ENCODE measurements around the gene GNB2.
"Not testable (repeated sequence)": the region's sequence is repeated elsewhere in the genome, so short reads cannot be mapped to it uniquely, and the experiment has no call there.

Gene GNB2

DNA sequence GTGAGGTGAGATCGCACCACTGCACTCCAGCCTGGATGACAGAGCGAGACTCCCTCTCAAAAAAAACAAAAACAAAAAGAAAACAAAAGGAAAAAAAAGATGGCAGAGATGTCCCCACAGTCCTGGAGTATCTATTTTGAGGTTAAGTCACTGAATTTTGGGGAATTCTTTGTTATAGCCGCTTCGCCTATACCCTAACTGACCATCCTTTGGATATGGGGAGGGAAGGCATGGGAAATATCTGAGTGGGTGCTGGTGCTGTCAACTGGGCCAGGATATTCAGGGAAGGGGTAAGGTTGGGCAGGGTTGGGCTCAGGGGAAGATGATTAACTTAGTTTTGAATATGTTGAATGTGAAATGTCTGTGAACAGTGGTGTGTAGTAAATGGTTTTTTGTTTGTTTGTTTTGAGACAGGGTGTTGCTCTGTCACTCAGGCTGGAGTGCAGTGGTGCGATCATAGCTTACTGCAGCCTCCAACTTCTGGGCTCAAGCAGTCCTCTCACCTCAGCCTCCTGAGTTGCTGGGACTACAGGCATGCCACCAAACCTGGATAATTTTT, 8.3 kb upstream of the GNB2 start:
- DNase-seq, result no peak

GRCh38 chr7:100667331-100668068, 6.0 kb upstream of the GNB2 start:
- no peak for DNase-seq

DNA sequence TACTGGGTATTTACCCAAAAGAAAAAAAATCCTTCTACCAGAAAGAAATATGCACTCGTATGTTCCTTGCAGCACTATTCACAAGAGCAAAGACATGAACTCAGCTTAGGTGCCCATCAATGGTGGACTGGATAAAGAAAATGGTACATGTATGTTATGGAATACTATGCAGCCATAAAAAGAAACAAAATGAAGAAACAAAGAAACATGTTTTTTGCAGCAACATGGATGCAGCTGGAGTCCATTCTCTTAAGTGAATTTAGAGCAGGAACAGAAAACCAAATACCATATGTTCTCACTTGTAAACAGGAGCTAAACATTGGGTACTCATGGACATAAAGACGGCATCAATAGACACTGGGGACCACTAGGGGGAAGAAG, 5.5 kb upstream of the GNB2 start:
- no peak for DNase-seq

DNA sequence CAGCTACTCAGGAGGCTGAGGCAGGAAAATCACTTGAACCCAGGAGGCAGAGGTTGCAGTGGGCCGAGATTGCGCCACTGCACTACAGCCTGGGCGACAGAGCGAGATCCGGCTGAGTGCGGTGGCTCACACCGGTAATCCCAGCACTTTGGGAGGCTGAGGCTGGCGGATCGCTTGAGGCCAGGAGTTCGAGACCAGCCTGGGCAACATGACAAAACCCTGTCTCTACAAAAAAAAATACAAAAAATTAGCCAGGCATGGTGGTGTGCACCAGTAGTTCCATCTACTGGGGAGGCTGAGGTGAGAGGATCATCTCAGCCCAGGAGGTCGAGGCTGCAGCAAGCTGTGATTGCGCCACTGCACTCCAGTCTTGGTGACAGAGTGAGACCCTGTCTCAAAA, 4.4 kb upstream of the GNB2 start:
- DNase-seq, result not testable (repeated sequence)

- DNase-seq, result no peak
Measured at GRCh38 chr7:100670074-100670473, 3.5 kb upstream of the GNB2 start.

- no peak for DNase-seq
Measured at GRCh38 chr7:100671353-100672327, 1.9 kb upstream of the GNB2 start.

DNA sequence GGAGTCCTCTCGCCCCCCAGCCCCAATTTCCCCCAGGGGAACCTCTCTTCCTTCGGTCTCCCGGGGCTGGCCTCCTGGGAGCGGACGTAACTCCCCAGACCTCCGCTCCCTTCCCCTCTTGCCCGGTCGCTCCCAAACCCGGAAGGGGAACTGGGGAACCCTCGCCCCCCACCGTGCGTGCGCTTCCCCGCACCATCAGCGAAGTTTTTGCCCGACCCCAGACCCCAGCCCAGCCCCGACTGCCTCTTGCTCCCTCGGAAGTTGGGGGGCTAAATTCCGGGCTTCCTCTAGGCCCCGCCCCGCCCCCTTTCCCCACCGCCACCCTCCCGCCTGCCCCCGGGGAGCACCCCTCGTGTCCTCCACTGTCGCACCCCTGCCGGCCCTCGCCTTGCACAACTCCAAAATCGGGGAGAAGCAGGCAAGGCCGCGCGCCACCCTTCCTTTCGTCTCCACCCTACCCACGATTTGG, 436 bp downstream of the GNB2 start:
- DNase-seq, result no peak

GRCh38 chr7:100674411-100675104, 1.0 kb downstream of the GNB2 start:
- DNase-seq, result no peak

DNA sequence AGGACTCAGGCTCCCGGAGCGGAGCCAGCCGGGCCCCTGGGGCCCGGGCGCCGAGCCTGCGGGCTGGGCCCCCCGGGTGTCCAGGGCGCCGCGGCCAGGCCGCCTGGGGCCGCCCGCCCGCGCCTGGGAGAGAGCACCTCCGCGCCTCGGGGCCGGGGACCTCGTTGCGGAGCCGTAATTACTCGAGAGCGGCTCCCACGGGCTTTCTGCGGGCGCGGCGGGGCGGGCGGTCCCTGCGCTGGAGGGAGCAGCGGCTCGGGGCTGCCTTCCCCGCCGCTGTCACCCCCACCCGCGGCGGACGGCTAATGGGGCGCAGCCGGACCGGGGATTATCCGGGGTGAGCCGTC, 1.5 kb downstream of the GNB2 start:
- DNase-seq, result no peak

- peak; percentile 89 for DNase-seq
Measured at GRCh38 chr7:100675581-100676350, 2.2 kb downstream of the GNB2 start.

GRCh38 chr7:100676501-100677306, 3.2 kb downstream of the GNB2 start:
- DNase-seq, result no peak

- no peak for DNase-seq
Measured at GRCh38 chr7:100677308-100678267, 4.0 kb downstream of the GNB2 start.

- no peak for DNase-seq
Measured at GRCh38 chr7:100678291-100678984, 4.9 kb downstream of the GNB2 start.

GRCh38 chr7:100679129-100679926, 5.8 kb downstream of the GNB2 start:
- no peak for DNase-seq

DNA sequence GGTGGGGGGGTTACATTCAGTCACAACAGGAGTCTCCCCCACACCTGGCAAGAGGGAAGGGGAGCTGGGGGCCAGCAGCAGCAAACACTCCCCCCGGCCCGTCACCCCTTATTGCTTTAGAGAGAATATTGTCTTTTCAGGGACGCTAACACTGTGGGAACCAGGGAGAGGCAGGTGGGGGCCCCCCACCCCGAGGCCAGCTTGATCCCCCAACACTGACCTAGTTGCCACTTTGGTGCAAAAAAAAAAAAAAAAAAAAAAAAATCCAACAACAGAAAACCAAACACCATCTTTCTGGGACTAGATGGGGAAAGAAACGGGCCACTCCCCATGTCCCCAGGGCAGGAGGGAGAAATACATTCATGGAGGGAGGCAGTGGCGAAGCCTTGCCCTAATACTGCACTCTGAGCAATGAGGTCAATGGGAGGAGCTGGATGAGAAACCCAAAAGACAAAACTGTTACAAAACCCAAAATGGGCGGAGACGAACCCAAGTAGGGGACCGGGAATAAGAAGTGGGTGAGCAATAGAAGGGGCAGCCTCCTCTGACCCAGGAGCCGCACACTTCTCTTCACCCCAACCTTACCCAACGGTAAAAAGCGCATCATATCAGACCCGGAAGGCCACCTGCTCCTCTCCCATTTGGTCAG, 6.5 kb downstream of the GNB2 start:
- DNase-seq, result no peak

- DNase-seq, result no peak
Measured at GRCh38 chr7:100680576-100681271, 7.2 kb downstream of the GNB2 start.

- DNase-seq, result no peak
Measured at GRCh38 chr7:100681491-100682227, 8.1 kb downstream of the GNB2 start.

Measured in activated CD4-positive, alpha-beta T cell treated with anti-CD3 and anti-CD28 coated beads, Interleukin-2, amount 50 U/mL, for 16 hours (primary cell).